Measurements from ENCODE around the gene SLC8A1.

The SLC8A1 gene

GRCh38 chr2:40374543-40375240 is 77.2 kb downstream of the SLC8A1 start:
- no peak for TF ChIP-seq CTCF (IDR thresholded peaks at IDR 0.05)
- Histone ChIP-seq H3K4me1 (ENCODE audit: control insufficient read depth in 1 of 2, insufficient read depth in 1 of 2, low read depth in 1 of 2, low read length in 1 of 2) (peaks cover 7 to 9% of the 10 kb centered on the region in 2 experiments), H3K4me3 (ENCODE audit: low read depth in 1 of 2, low read length in 1 of 2) (no peak overlapping the region), H3K27me3 (no peaks in the 10 kb centered on the region), H3K9me3 (no peaks in the 10 kb centered on the region), H3K27ac (no peak overlapping the region), H3K36me3 (no peaks in the 10 kb centered on the region)

GRCh38 chr2:40373111-40373510 is 78.8 kb downstream of the SLC8A1 start:
- no peak overlapping the region for H3K27ac ChIP-seq
- H3K4me3 ChIP-seq (ENCODE audit: low read depth in 1 of 2, low read length in 1 of 2): no peak overlapping the region
- TF ChIP-seq CTCF (IDR thresholded peaks at IDR 0.05): no peak
- no peaks in the 10 kb centered on the region for H3K36me3 ChIP-seq
- H3K27me3 ChIP-seq: no peaks in the 10 kb centered on the region
- H3K9me3 ChIP-seq: no peaks in the 10 kb centered on the region
- peaks cover 1 to 3% of the 10 kb centered on the region in 2 experiments for H3K4me1 ChIP-seq (ENCODE audit: control insufficient read depth in 1 of 2, insufficient read depth in 1 of 2, low read depth in 1 of 2, low read length in 1 of 2)

- no peaks in the 10 kb centered on the region for H3K36me3 ChIP-seq
- H3K9me3 ChIP-seq: no peaks in the 10 kb centered on the region
- no peaks in the 10 kb centered on the region for H3K27me3 ChIP-seq
- no peaks in the 10 kb centered on the region for H3K4me1 ChIP-seq (ENCODE audit: control insufficient read depth in 1 of 2, insufficient read depth in 1 of 2, low read depth in 1 of 2, low read length in 1 of 2)
- TF ChIP-seq CTCF (IDR thresholded peaks at IDR 0.05): no peak
- no peak overlapping the region for H3K4me3 ChIP-seq (ENCODE audit: low read depth in 1 of 2, low read length in 1 of 2)
- H3K27ac ChIP-seq: no peak overlapping the region
Measured at GRCh38 chr2:40372283-40372985, 79.5 kb downstream of the SLC8A1 start.

GRCh38 chr2:40371525-40372282 is 80.2 kb downstream of the SLC8A1 start:
- H3K4me1 ChIP-seq (ENCODE audit: control insufficient read depth in 1 of 2, insufficient read depth in 1 of 2, low read depth in 1 of 2, low read length in 1 of 2): no peaks in the 10 kb centered on the region
- no peak overlapping the region for H3K27ac ChIP-seq
- TF ChIP-seq CTCF (IDR thresholded peaks at IDR 0.05): no peak
- H3K4me3 ChIP-seq (ENCODE audit: low read depth in 1 of 2, low read length in 1 of 2): no peak overlapping the region
- no peaks in the 10 kb centered on the region for H3K27me3 ChIP-seq
- H3K36me3 ChIP-seq: no peaks in the 10 kb centered on the region
- H3K9me3 ChIP-seq: no peaks in the 10 kb centered on the region

- no peaks in the 10 kb centered on the region for H3K36me3 ChIP-seq
- TF ChIP-seq CTCF (IDR thresholded peaks at IDR 0.05): no peak
- no peaks in the 10 kb centered on the region for H3K27me3 ChIP-seq
- no peak overlapping the region for H3K4me3 ChIP-seq (ENCODE audit: low read depth in 1 of 2, low read length in 1 of 2)
- no peak overlapping the region for H3K27ac ChIP-seq
- no peaks in the 10 kb centered on the region for H3K9me3 ChIP-seq
- H3K4me1 ChIP-seq (ENCODE audit: control insufficient read depth in 1 of 2, insufficient read depth in 1 of 2, low read depth in 1 of 2, low read length in 1 of 2): no peaks in the 10 kb centered on the region
Measured at GRCh38 chr2:40370007-40370395, 81.9 kb downstream of the SLC8A1 start.
